ENCODE measurements around the gene HDAC4.

DNA sequence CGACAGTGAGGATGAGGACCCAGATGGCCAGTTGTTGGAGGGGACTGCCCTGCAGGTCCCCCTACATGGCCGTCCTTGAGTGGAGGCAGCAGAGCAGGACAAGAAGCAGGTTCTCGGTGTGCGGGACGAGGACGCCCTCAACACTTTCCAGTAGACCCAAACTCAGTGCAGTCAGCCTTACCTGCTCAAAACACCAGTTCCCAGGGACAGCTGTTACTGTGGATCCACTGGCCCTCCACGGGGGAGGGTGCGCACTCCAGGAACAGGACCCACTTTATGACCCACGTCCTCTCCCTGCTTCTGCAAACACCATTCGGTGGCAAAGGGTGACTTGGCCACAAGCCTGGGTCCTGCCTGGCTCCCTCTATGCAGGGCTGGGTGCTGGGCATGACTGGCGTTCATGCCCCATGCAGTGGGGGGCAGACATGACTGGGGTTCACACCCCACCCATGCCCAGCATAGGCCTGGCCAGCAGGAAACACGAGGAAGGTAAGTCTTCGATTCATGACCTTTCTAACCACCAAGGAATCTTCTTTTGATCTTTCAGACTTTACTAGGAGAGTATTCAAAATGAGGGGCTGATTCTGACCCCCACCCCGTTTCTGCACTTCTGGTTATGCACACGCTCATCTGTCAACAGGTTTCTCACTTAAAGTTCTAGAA, 233.7 kb downstream of the HDAC4 start:
- TF ChIP-seq, protein P1, sequence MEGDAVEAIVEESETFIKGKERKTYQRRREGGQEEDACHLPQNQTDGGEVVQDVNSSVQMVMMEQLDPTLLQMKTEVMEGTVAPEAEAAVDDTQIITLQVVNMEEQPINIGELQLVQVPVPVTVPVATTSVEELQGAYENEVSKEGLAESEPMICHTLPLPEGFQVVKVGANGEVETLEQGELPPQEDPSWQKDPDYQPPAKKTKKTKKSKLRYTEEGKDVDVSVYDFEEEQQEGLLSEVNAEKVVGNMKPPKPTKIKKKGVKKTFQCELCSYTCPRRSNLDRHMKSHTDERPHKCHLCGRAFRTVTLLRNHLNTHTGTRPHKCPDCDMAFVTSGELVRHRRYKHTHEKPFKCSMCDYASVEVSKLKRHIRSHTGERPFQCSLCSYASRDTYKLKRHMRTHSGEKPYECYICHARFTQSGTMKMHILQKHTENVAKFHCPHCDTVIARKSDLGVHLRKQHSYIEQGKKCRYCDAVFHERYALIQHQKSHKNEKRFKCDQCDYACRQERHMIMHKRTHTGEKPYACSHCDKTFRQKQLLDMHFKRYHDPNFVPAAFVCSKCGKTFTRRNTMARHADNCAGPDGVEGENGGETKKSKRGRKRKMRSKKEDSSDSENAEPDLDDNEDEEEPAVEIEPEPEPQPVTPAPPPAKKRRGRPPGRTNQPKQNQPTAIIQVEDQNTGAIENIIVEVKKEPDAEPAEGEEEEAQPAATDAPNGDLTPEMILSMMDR (IDR thresholded peaks at IDR 0.05): no peak
- TF ChIP-seq RFX5 (IDR thresholded peaks at IDR 0.05) (no peak), POLR2AphosphoS2 (conservative IDR thresholded peaks at IDR 0.05; ENCODE audit: low read length) (no peak), POLR2A (IDR thresholded peaks at IDR 0.05; ENCODE audit: low read length) (no peak), NR3C1 (IDR thresholded peaks at IDR 0.05) (no peak), MAX (IDR thresholded peaks at IDR 0.05) (no peak), USF2 (IDR thresholded peaks at IDR 0.05) (no peak)
- TF ChIP-seq, protein P2, sequence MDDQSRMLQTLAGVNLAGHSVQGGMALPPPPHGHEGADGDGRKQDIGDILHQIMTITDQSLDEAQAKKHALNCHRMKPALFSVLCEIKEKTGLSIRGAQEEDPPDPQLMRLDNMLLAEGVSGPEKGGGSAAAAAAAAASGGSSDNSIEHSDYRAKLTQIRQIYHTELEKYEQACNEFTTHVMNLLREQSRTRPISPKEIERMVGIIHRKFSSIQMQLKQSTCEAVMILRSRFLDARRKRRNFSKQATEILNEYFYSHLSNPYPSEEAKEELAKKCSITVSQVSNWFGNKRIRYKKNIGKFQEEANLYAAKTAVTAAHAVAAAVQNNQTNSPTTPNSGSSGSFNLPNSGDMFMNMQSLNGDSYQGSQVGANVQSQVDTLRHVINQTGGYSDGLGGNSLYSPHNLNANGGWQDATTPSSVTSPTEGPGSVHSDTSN (IDR thresholded peaks at IDR 0.05): no peak

Data from A549 (cell line).